Activated CD8-positive, alpha-beta T cell treated with anti-CD3 and anti-CD28 coated beads for 36 hours (primary cell): ENCODE data around the gene OTULIN. TPM values are rescaled to one million over a fixed set of nuclear protein-coding genes. Genes with fewer than 3 reads are reported as not detected.

Experiments used
- ATAC-seq: fragments of 200-7000 bp; cut with Tn5 transposase; one replicate; pipeline ENCODE4 v1.10.0; 2021; ENCODE audit warnings: mild to moderate bottlenecking, moderate library complexity
- CTCF ChIA-PET: fragments of 350-600 bp; sonication (Branson Sonifier 250); formaldehyde crosslinking; loops from one replicate; lab custom pipeline; 2021; ENCODE audit warnings: antibody characterized with exemption; lab: Charles Lee
- POLR2A ChIA-PET: fragments of 350-600 bp; sonication (Branson Sonifier 250); formaldehyde crosslinking; loops from one replicate; lab custom pipeline; 2021; ENCODE audit warnings: antibody characterized with exemption; lab: Charles Lee
- DNase-seq: peaks from one replicate; pipeline ENCODE4 v3.0.0-alpha.2; 2020
- H3K27ac Mint-ChIP-seq: one replicate; pipeline ENCODE4 v1.8.0; 2021; ENCODE audit warnings: mild to moderate bottlenecking, mixed read lengths
- H3K27me3 Mint-ChIP-seq: one replicate; pipeline ENCODE4 v1.8.0; 2021; ENCODE audit warnings: mixed read lengths
- H3K36me3 Mint-ChIP-seq: one replicate; pipeline ENCODE4 v1.8.0; 2021; ENCODE audit warnings: low read depth, mixed read lengths
- H3K4me1 Mint-ChIP-seq: one replicate; pipeline ENCODE4 v1.8.0; 2021; ENCODE audit warnings: low read depth, mixed read lengths
- H3K4me3 Mint-ChIP-seq: one replicate; pipeline ENCODE4 v1.8.0; 2021; ENCODE audit warnings: mild to moderate bottlenecking, moderate library complexity, mixed read lengths
- H3K9me3 Mint-ChIP-seq: one replicate; pipeline ENCODE4 v1.8.0; 2021; ENCODE audit warnings: mixed read lengths
- intact Hi-C: fragments of 100-400 bp; cut with micrococcal nuclease; formaldehyde crosslinking; loops from one replicate; pipeline ENCODE4 v1.10.0; 2022
- total RNA-seq, 2 experiments: library from RNA; stranded (reverse); gene quantifications; one replicate each; pipeline ENCODE4 v1.2.3, GENCODE V29; 2021
- TF ChIP-seq, protein P1 (sequence below): fragments of 200-600 bp; IDR thresholded peaks from one replicate; pipeline ENCODE4 v1.8.0; 2022; ENCODE audit warnings: antibody characterized with exemption, mild to moderate bottlenecking

Gene OTULIN
- total RNA-seq, 2 experiments from 2014 or later: 59.6 to 60.5 TPM

DNA sequence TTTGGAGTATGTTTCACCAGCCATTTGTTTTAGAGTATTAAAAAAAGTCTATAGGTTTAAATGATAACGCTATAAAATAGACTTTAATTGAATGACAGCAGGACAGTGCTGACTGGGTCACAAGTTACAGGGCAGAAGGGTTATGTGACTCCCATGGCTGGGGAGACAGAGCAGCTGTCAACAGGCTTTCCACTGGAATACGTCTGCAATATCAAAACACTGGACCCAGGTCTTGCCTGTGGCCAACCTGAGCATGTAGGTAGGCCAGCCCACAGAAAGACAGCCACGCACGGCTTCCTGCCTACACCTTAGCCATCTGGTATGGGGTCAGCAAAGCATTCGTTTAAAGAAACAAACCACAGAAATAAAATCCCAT is 80.7 kb downstream of the OTULIN start:
- H3K4me1 Mint-ChIP-seq: peaks cover 35% of the 10 kb centered on the region
- no peak for DNase-seq
- TF ChIP-seq, protein P1, sequence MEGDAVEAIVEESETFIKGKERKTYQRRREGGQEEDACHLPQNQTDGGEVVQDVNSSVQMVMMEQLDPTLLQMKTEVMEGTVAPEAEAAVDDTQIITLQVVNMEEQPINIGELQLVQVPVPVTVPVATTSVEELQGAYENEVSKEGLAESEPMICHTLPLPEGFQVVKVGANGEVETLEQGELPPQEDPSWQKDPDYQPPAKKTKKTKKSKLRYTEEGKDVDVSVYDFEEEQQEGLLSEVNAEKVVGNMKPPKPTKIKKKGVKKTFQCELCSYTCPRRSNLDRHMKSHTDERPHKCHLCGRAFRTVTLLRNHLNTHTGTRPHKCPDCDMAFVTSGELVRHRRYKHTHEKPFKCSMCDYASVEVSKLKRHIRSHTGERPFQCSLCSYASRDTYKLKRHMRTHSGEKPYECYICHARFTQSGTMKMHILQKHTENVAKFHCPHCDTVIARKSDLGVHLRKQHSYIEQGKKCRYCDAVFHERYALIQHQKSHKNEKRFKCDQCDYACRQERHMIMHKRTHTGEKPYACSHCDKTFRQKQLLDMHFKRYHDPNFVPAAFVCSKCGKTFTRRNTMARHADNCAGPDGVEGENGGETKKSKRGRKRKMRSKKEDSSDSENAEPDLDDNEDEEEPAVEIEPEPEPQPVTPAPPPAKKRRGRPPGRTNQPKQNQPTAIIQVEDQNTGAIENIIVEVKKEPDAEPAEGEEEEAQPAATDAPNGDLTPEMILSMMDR: no peak
- intact Hi-C loops: no loop called here
- H3K27ac Mint-ChIP-seq: no peak overlapping the region
- ATAC-seq: no peak
- H3K9me3 Mint-ChIP-seq: no peaks in the 10 kb centered on the region
- no peaks in the 10 kb centered on the region for H3K27me3 Mint-ChIP-seq
- CTCF ChIA-PET: interaction anchor here (3.4 kb wide), 1 partner anchor 17 kb away, joined by 17 read pairs; no protein-coding TSS in a partner anchor
- POLR2A ChIA-PET: interaction anchor here (1.1 kb wide), 1 partner anchor 19 kb away, joined by 3 read pairs; no protein-coding TSS in a partner anchor
- no peak overlapping the region for H3K4me3 Mint-ChIP-seq
- H3K36me3 Mint-ChIP-seq: peaks cover 23% of the 10 kb centered on the region

DNA sequence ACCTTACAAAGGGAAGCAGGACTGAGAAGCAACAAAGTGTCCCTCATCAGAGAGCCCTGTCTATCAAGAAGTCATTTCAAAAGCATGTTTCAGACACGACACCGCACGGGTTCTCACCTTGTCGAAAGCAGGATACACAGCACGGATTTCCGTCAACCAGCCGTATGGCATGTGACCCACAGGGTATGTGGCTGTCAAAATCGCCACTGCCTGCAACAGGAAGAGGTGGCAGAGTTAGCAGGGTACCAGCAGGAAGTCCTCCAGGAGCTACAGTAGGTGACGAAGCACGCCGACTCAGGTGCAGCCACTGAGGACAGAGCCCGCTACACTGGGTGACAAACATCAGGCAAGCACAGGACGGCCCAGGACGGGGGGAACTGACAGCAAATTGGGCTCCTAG is 81.2 kb downstream of the OTULIN start:
- Mint-ChIP-seq H3K36me3 (peaks cover 29% of the 10 kb centered on the region), H3K4me3 (no peak overlapping the region), H3K27me3 (no peaks in the 10 kb centered on the region), H3K27ac (no peak overlapping the region), H3K9me3 (no peaks in the 10 kb centered on the region), H3K4me1 (peaks cover 35% of the 10 kb centered on the region)
- intact Hi-C loops: no loop called here
- ChIA-PET POLR2A (interaction anchor here (1.1 to 1.2 kb wide), 2 partner anchors 17 to 19 kb away, joined by 3 read pairs; no protein-coding TSS in a partner anchor), CTCF (interaction anchor here (1.1 to 3.4 kb wide), 2 partner anchors 18 to 251 kb away, joined by 3 to 17 read pairs; no protein-coding TSS in a partner anchor)
- DNase-seq: peak; percentile 53
- peak; percentile 81 for ATAC-seq
- TF ChIP-seq, protein P1: no peak

DNA sequence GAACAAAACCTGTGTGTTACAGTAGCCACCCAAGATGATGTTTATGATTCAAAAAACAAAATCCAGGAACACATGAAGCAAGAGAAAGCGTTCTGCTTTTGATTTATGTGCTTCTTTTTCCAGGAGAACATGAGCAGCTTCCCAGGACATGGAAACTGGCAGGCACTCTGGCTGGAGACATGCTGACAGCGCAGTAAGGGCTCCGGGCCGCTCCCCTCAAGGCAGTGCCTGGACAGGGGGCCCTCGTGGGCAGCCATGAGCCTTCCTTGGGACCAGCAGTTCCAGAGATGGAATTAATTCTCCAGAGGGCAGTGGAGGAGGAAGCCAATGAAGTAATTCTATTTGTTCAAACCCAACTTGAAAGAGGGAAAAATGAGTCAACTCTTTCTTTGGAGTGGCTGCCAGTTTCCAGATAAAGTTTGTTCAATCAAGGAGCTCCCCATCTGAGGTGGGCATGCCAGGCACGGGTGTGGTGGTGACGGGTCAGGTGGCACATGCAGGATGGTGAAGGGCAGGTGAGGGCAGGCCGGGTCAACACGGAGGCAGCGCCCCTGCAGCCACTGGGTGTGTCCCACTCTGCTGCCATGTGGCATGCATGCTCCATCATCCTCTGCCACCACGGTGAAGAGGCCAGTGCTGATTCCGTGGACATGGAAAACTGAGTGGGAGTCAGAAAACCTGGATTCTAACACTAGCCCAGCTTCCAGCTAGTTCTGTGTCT is 83.8 kb downstream of the OTULIN start:
- CTCF ChIA-PET: interaction anchor here (1.4 to 1.7 kb wide), 4 partner anchors 9 to 255 kb away, joined by 3 to 5 read pairs (median 4); no protein-coding TSS in a partner anchor
- Mint-ChIP-seq H3K36me3 (peaks cover 31% of the 10 kb centered on the region), H3K27ac (no peak overlapping the region), H3K27me3 (no peaks in the 10 kb centered on the region), H3K4me1 (peaks cover 18% of the 10 kb centered on the region), H3K4me3 (no peak overlapping the region), H3K9me3 (no peaks in the 10 kb centered on the region)
- TF ChIP-seq, protein P1: no peak
- ATAC-seq: no peak
- intact Hi-C loops: no loop called here
- no peak for DNase-seq
- POLR2A ChIA-PET: no interaction called here

Other genes starting within 250 kb of the OTULIN start
- gene OTULINL, start 82.9 kb upstream of the OTULIN start, total RNA-seq: 10 to 100 TPM; 19.7 to 21.1 TPM
- 10 to 100 TPM; 85.4 to 87.2 TPM for gene ANKH, start 207.1 kb downstream of the OTULIN start, total RNA-seq